Keratinocyte (primary cell): Measurements from ENCODE around the gene SLC35A5. TPM values are rescaled to one million over a fixed set of nuclear protein-coding genes. Genes with fewer than 3 reads are reported as not detected.

Experiments used
- DNase-seq: peaks from one replicate; pipeline ENCODE4 v3.0.0-alpha.2; 2011; ENCODE audit warnings: low read depth, missing footprints, low spot score
- FAIRE-seq: peaks from 2 replicates; lab custom pipeline; 2011; peaks lifted over from hg19 to GRCh38; lab: Jason Lieb, UNC
- H2AFZ ChIP-seq: 2 replicates; pipeline ENCODE4 v1.6.0; 2012; ENCODE audit warnings: low read length, control low read depth, inconsistent platforms; ENCODE audit not compliant: control insufficient read depth
- H3K27ac ChIP-seq: 2 replicates; pipeline ENCODE4 v1.5.1; 2011; ENCODE audit warnings: low read length; ENCODE audit not compliant: control insufficient read depth, insufficient read depth
- H3K27me3 ChIP-seq: 3 replicates; pipeline ENCODE4 v1.6.0; 2011; ENCODE audit warnings: low read length; ENCODE audit not compliant: control insufficient read depth, insufficient read depth; ENCODE audit errors: extremely low read depth
- H3K36me3 ChIP-seq, 2 experiments: 2 replicates in 1 of 2; 3 replicates in 1 of 2; pipeline ENCODE4 v1.5.1; 2011; ENCODE audit warnings: low read length in 2 of 2, mild to moderate bottlenecking in 1 of 2; ENCODE audit not compliant: control insufficient read depth in 2 of 2, insufficient read depth in 2 of 2; ENCODE audit errors: extremely low read depth in 1 of 2
- H3K4me1 ChIP-seq: 3 replicates; pipeline ENCODE4 v1.5.1; 2011; ENCODE audit warnings: low read length; ENCODE audit not compliant: control insufficient read depth, insufficient read depth; ENCODE audit errors: extremely low read depth
- H3K4me2 ChIP-seq: 3 replicates; pipeline ENCODE4 v1.6.0; 2011; ENCODE audit warnings: low read depth, low read length; ENCODE audit not compliant: control insufficient read depth, insufficient read depth; ENCODE audit errors: extremely low read depth
- H3K4me3 ChIP-seq, 3 experiments: fragments of 200-600 bp in 1 of 3; sonication (generic) in 1 of 3; 2 replicates in 2 of 3; 3 replicates in 1 of 3; pipeline ENCODE4 v1.5.1; 2011 to 2016; ENCODE audit warnings: low read length in 3 of 3, mild to moderate bottlenecking in 3 of 3, control low read depth in 2 of 3, inconsistent platforms in 1 of 3, low read depth in 1 of 3, mixed read lengths in 1 of 3, mixed run types in 1 of 3, moderate library complexity in 1 of 3; ENCODE audit not compliant: control insufficient read depth in 2 of 3, insufficient read depth in 2 of 3; ENCODE audit errors: extremely low read depth in 1 of 3
- H3K79me2 ChIP-seq: 2 replicates; pipeline ENCODE4 v1.6.0; 2012; ENCODE audit warnings: low read length; ENCODE audit not compliant: control insufficient read depth, insufficient read depth
- H3K9ac ChIP-seq: 3 replicates; pipeline ENCODE4 v1.6.0; 2011; ENCODE audit warnings: low read length; ENCODE audit not compliant: control insufficient read depth, insufficient read depth; ENCODE audit errors: extremely low read depth
- H3K9me1 ChIP-seq: 3 replicates; pipeline ENCODE4 v1.6.0; 2011; ENCODE audit warnings: low read length; ENCODE audit not compliant: control insufficient read depth, insufficient read depth; ENCODE audit errors: extremely low read depth
- H3K9me3 ChIP-seq: 2 replicates; pipeline ENCODE4 v1.5.1; 2012; ENCODE audit warnings: low read depth, low read length; ENCODE audit not compliant: control insufficient read depth
- H4K20me1 ChIP-seq: 3 replicates; pipeline ENCODE4 v1.6.0; 2011; ENCODE audit warnings: low read length; ENCODE audit not compliant: control insufficient read depth, insufficient read depth; ENCODE audit errors: extremely low read depth
- EZH2 ChIP-seq: IDR thresholded peaks from one replicate; pipeline ENCODE4 v1.6.1; 2012; ENCODE audit warnings: inconsistent platforms, mild to moderate bottlenecking, low read length, moderate library complexity
- dilution Hi-C: fragments of 300-500 bp; cut with MboI; formaldehyde crosslinking; loops from one replicate; pipeline ENCODE4 v1.7.0; 2020; ENCODE audit warnings: low sequenced_read_pairs; ENCODE audit not compliant: extremely low pct_ligation_motif_present
- polyA plus RNA-seq, 5 experiments: library from polyadenylated mRNA; depleted of rRNA in 3 of 5; stranded (reverse) in 3 of 5; stranded (forward) in 1 of 5; unstranded in 1 of 5; fragments of >200 nt; gene quantifications; 1 replicate in 1 of 5; 2 replicates in 3 of 5; 3 replicates in 1 of 5; pipeline versions ENCODE4 v1.2.1 to v1.2.3, GENCODE V29; 2011 to 2012; ENCODE audit warnings: missing spikeins in 2 of 5, low read depth in 1 of 5, low replicate concordance in 1 of 5
- TF ChIP-seq, protein P1 (sequence below), 3 experiments: IDR thresholded peaks in 1 of 3; conservative IDR thresholded peaks in 1 of 3; optimal IDR thresholded peaks in 1 of 3; 2 replicates in 2 of 3; 3 replicates in 1 of 3; pipeline versions ENCODE3 to v1.5.1; 2011; ENCODE audit warnings: low read length in 3 of 3, mild to moderate bottlenecking in 3 of 3, moderate library complexity in 2 of 3, control low read depth in 1 of 3, inconsistent platforms in 1 of 3; ENCODE audit not compliant: insufficient read depth in 2 of 3; ENCODE audit errors: extremely low read depth in 1 of 3

SLC35A5 gene
- polyA plus RNA-seq, 1 donor (not counting 4 experiments of a cell fraction or from before 2014, with no cell fraction given): 31.8 TPM

DNA sequence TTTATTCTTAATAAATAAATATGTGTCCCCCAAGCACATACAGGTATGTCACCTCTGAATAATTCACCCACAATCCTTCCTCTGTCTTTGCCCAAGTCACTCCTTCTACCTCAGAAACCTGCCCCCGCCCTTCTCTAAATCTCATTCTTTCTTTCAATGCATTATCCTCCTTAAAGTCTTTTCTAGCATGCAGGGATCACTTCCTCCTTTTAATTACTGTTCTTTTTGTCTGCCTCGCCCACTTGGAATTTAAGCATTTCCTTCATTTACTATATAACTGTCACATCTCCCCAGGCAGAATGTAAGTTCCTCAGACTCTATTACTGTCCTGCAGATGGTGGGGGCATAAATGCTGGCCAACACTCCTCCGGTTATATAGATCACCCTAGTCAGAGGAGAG, 71.3 kb downstream of the SLC35A5 start:
- no peak overlapping the region for H3K4me3 ChIP-seq
- H3K36me3 ChIP-seq: no peaks in the 10 kb centered on the region
- H2AFZ ChIP-seq: no peak overlapping the region
- dilution Hi-C loops: no loop called here
- H3K4me1 ChIP-seq: peaks cover 16% of the 10 kb centered on the region
- H3K27ac ChIP-seq: no peak overlapping the region
- TF ChIP-seq, protein P1, sequence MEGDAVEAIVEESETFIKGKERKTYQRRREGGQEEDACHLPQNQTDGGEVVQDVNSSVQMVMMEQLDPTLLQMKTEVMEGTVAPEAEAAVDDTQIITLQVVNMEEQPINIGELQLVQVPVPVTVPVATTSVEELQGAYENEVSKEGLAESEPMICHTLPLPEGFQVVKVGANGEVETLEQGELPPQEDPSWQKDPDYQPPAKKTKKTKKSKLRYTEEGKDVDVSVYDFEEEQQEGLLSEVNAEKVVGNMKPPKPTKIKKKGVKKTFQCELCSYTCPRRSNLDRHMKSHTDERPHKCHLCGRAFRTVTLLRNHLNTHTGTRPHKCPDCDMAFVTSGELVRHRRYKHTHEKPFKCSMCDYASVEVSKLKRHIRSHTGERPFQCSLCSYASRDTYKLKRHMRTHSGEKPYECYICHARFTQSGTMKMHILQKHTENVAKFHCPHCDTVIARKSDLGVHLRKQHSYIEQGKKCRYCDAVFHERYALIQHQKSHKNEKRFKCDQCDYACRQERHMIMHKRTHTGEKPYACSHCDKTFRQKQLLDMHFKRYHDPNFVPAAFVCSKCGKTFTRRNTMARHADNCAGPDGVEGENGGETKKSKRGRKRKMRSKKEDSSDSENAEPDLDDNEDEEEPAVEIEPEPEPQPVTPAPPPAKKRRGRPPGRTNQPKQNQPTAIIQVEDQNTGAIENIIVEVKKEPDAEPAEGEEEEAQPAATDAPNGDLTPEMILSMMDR (optimal IDR thresholded peaks at IDR 0.05 in 1 of 3, IDR thresholded peaks at IDR 0.05 in 1 of 3, conservative IDR thresholded peaks at IDR 0.05 in 1 of 3; ENCODE audit: extremely low read depth in 1 of 3, insufficient read depth in 2 of 3, low read length in 3 of 3): no peak
- no peak for TF ChIP-seq EZH2
- no peak overlapping the region for H3K9ac ChIP-seq
- H3K79me2 ChIP-seq: no peaks in the 10 kb centered on the region
- H4K20me1 ChIP-seq: no peaks in the 10 kb centered on the region
- no peaks in the 10 kb centered on the region for H3K9me3 ChIP-seq
- H3K4me2 ChIP-seq: no peak overlapping the region
- no peaks in the 10 kb centered on the region for H3K27me3 ChIP-seq
- no peak for DNase-seq
- FAIRE-seq: no peak
- no peaks in the 10 kb centered on the region for H3K9me1 ChIP-seq

DNA sequence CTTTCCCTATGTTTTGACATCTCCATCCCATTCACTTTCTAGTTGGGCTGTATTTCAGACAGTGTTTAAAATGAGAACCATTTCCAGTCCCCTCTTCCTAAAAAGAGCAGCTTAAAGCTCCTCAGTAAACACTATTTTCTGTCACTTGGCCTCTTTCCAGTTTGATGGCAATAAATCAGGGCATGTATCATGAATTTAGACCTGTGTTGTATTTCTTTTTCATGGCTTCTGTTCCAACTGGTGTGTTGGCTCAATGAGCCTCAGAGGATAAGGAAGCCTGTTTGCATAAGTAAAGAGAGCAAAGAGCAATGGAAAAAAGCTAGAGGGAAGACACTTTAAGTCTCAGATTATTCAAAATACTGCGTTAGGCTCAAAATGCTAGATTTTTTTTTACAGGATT, 71.9 kb downstream of the SLC35A5 start:
- peaks cover 16% of the 10 kb centered on the region for H3K4me1 ChIP-seq

More for the DNA sequence above, 71.9 kb downstream of the SLC35A5 start:
- no peaks in the 10 kb centered on the region for H3K9me3 ChIP-seq
- H3K36me3 ChIP-seq: no peaks in the 10 kb centered on the region
- no peak for TF ChIP-seq EZH2
- TF ChIP-seq, protein P1 (optimal IDR thresholded peaks at IDR 0.05 in 1 of 3, IDR thresholded peaks at IDR 0.05 in 1 of 3, conservative IDR thresholded peaks at IDR 0.05 in 1 of 3; ENCODE audit: extremely low read depth in 1 of 3, insufficient read depth in 2 of 3, low read length in 3 of 3): no peak
- FAIRE-seq (no peak), DNase-seq (no peak)
- H2AFZ ChIP-seq: no peak overlapping the region
- no peaks in the 10 kb centered on the region for H3K79me2 ChIP-seq
- no peak overlapping the region for H3K9ac ChIP-seq
- H3K27ac ChIP-seq: no peak overlapping the region
- H3K27me3 ChIP-seq: no peaks in the 10 kb centered on the region
- no peaks in the 10 kb centered on the region for H4K20me1 ChIP-seq
- no peak overlapping the region for H3K4me3 ChIP-seq
- no peaks in the 10 kb centered on the region for H3K9me1 ChIP-seq
- dilution Hi-C loops: no loop called here
- H3K4me2 ChIP-seq: no peak overlapping the region
